Vagina (tissue), 2 donors: Measurements from ENCODE around the gene CECR2. TPM values are rescaled to one million over a fixed set of nuclear protein-coding genes. Genes with fewer than 3 reads are reported as not detected.

Experiments used
- DNase-seq, 2 donors: peaks; one replicate each; pipeline ENCODE4 v3.0.0-alpha.2; 2017; ENCODE audit errors: extremely low spot score in 2 of 2
- H3K27ac ChIP-seq: fragments of 200-600 bp; sonication (generic); one replicate; pipeline ENCODE4 v1.5.1; 2019
- H3K27me3 ChIP-seq: fragments of 200-600 bp; sonication (generic); one replicate; pipeline ENCODE4 v1.5.1; 2019
- H3K36me3 ChIP-seq, 2 donors: fragments of 200-600 bp; sonication (generic); one replicate each; pipeline ENCODE4 v1.5.1; 2017 to 2019
- H3K4me1 ChIP-seq: fragments of 200-600 bp; sonication (generic); one replicate; pipeline ENCODE4 v1.5.1; 2019
- H3K4me3 ChIP-seq, 2 donors: fragments of 200-600 bp; sonication (generic); 1 replicate in 1 of 2; 2 replicates in 1 of 2; pipeline ENCODE4 v1.5.1; 2016 to 2019
- H3K9me3 ChIP-seq: fragments of 200-600 bp; sonication (generic); one replicate; pipeline ENCODE4 v1.5.1; 2019
- POLR2A ChIP-seq, 2 donors: fragments of 450-650 bp; IDR thresholded peaks; one replicate each; pipeline ENCODE4 v1.6.1; 2017; ENCODE audit warnings: antibody characterized with exemption in 2 of 2, mild to moderate bottlenecking in 2 of 2, moderate library complexity in 2 of 2
- POLR2AphosphoS5 ChIP-seq, 2 donors: sonication (generic); formaldehyde crosslinking; IDR thresholded peaks; one replicate each; pipeline ENCODE4 v1.9.0; 2017; ENCODE audit warnings: antibody characterized with exemption in 2 of 2, mild to moderate bottlenecking in 2 of 2, low read depth in 1 of 2; ENCODE audit not compliant: insufficient read depth in 1 of 2
- intact Hi-C: fragments of 100-400 bp; cut with DNase I; formaldehyde crosslinking; loops from one replicate; pipeline ENCODE4 v1.15.1; 2023
- total RNA-seq: library from RNA; depleted of rRNA; stranded (reverse); fragments of >200 nt; gene quantifications from one replicate; pipeline ENCODE4 v1.2.3, GENCODE V29; 2016
- TF ChIP-seq, protein P1 (sequence below), 3 experiments: fragments of 450-650 bp in 2 of 3; fragments of 200-600 bp in 1 of 3; sonication (generic) in 1 of 3; IDR thresholded peaks; one replicate each; pipeline ENCODE4 v1.5.1; 2017 to 2019; ENCODE audit warnings: antibody characterized with exemption in 3 of 3, mild to moderate bottlenecking in 2 of 3, moderate library complexity in 2 of 3

CECR2 gene
- total RNA-seq, 1 donor from 2014 or later, result 0.98 TPM

GRCh38 chr22:17359501-17359900, 9.8 kb upstream of the CECR2 start:
- H3K27ac ChIP-seq, result no peak overlapping the region
- no peaks in the 10 kb centered on the region for H3K27me3 ChIP-seq
- H3K9me3 ChIP-seq, result no peaks in the 10 kb centered on the region
- H3K36me3 ChIP-seq, result no peaks in the 10 kb centered on the region
- no peaks in the 10 kb centered on the region for H3K4me1 ChIP-seq
- no peak for DNase-seq
- TF ChIP-seq, protein P1, sequence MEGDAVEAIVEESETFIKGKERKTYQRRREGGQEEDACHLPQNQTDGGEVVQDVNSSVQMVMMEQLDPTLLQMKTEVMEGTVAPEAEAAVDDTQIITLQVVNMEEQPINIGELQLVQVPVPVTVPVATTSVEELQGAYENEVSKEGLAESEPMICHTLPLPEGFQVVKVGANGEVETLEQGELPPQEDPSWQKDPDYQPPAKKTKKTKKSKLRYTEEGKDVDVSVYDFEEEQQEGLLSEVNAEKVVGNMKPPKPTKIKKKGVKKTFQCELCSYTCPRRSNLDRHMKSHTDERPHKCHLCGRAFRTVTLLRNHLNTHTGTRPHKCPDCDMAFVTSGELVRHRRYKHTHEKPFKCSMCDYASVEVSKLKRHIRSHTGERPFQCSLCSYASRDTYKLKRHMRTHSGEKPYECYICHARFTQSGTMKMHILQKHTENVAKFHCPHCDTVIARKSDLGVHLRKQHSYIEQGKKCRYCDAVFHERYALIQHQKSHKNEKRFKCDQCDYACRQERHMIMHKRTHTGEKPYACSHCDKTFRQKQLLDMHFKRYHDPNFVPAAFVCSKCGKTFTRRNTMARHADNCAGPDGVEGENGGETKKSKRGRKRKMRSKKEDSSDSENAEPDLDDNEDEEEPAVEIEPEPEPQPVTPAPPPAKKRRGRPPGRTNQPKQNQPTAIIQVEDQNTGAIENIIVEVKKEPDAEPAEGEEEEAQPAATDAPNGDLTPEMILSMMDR (IDR thresholded peaks at IDR 0.05), result no peak
- TF ChIP-seq POLR2A (IDR thresholded peaks at IDR 0.05) (no peak), POLR2AphosphoS5 (IDR thresholded peaks at IDR 0.05; ENCODE audit: insufficient read depth in 1 of 2, low read depth in 1 of 2) (no peak)
- H3K4me3 ChIP-seq, result no peak overlapping the region
- intact Hi-C loops, result no loop called here

GRCh38 chr22:17366329-17366728, 2.9 kb upstream of the CECR2 start:
- no peaks in the 10 kb centered on the region for H3K36me3 ChIP-seq
- no peaks in the 10 kb centered on the region for H3K27me3 ChIP-seq
- TF ChIP-seq, protein P1 (IDR thresholded peaks at IDR 0.05), result no peak
- no peak for TF ChIP-seq POLR2A (IDR thresholded peaks at IDR 0.05)
- no peak for DNase-seq
- no peak overlapping the region for H3K27ac ChIP-seq
- no peak overlapping the region for H3K4me3 ChIP-seq
- H3K4me1 ChIP-seq, result peaks cover 22% of the 10 kb centered on the region
- H3K9me3 ChIP-seq, result no peaks in the 10 kb centered on the region
- intact Hi-C loops, result no loop called here

DNA sequence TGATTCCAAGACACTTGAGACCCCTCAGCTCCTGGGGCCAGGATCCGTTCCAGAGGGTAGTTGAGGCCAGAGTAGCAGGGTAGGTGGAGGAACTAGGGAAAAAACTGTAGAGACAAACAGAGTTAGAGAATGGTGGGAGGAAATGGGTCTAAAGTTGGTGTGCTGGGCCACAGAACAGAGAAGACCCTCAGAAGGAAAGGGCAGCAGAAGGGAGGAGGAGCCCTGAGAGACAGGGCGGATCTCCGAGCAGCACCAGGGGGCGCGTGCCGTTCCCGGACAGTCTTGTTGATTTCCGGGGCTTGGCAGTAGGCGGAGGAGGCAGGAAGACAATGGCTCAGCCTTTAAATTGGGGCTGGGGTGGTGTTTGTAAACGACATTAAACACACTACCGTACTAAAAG, 2.4 kb upstream of the CECR2 start:
- TF ChIP-seq, protein P1 (IDR thresholded peaks at IDR 0.05), result peak in 2 of 3 experiments; percentile 12
- TF ChIP-seq POLR2AphosphoS5 (IDR thresholded peaks at IDR 0.05; ENCODE audit: insufficient read depth in 1 of 2, low read depth in 1 of 2), result no peak
- no peaks in the 10 kb centered on the region for H3K9me3 ChIP-seq
- no peak for DNase-seq
- H3K27me3 ChIP-seq, result no peaks in the 10 kb centered on the region
- H3K4me1 ChIP-seq, result peaks cover 22% of the 10 kb centered on the region
- H3K36me3 ChIP-seq, result no peaks in the 10 kb centered on the region
- no peak overlapping the region for H3K27ac ChIP-seq
- intact Hi-C loops, result no loop called here
- H3K4me3 ChIP-seq, result no peak overlapping the region

- peak overlapping the region; percentile 51 for H3K27ac ChIP-seq
Observed at GRCh38 chr22:17368144-17368543, 1.1 kb upstream of the CECR2 start.

More at GRCh38 chr22:17368144-17368543, 1.1 kb upstream of the CECR2 start:
- H3K9me3 ChIP-seq, result no peaks in the 10 kb centered on the region
- intact Hi-C loops, result no loop called here
- H3K4me3 ChIP-seq, result peak overlapping the region; percentile 43 to 68
- no peak for DNase-seq
- TF ChIP-seq, protein P1 (IDR thresholded peaks at IDR 0.05), result no peak
- TF ChIP-seq POLR2AphosphoS5 (IDR thresholded peaks at IDR 0.05; ENCODE audit: insufficient read depth in 1 of 2, low read depth in 1 of 2), result no peak
- TF ChIP-seq POLR2A (IDR thresholded peaks at IDR 0.05), result no peak
- peaks cover 22% of the 10 kb centered on the region for H3K4me1 ChIP-seq
- H3K36me3 ChIP-seq, result no peaks in the 10 kb centered on the region
- no peaks in the 10 kb centered on the region for H3K27me3 ChIP-seq
